ENCODE data around the gene MLLT11.

DNA sequence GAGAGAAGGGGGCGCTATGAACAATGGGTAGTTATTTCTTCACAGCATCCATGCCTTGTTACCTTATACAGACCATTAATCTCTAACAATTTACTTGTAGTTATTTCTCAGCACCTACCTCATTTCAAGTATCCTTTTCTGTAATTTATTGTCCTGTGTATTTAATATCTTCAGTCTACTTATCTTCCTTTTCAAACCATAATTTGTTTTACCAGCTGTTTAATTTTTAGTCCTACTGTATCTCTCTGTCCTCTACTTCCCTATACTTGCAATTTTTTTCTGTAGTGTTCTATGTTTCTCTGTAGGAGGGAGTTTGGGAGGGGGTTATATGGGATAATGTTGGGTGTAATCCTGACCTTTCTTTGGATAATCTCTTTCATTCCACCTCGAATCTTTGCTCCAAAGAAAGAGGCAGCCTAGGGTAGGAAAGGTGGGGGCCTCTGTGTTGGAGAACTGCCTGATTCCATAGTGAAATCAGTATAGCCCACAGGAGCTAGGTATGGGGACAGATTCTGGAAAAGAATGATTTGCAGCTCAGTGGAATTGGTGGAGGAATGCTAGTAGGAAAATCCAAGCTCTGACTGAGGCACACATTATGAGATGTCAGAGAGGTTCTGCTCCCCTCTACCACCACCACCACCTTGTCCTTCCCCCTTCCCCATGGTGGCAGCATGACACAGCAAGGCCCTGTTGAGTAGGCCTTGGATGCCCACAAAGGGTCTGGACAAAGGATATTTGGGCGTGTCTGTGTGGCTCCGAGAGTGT lies 642 bp downstream of the MLLT11 start:
- TF ChIP-seq, protein P1, sequence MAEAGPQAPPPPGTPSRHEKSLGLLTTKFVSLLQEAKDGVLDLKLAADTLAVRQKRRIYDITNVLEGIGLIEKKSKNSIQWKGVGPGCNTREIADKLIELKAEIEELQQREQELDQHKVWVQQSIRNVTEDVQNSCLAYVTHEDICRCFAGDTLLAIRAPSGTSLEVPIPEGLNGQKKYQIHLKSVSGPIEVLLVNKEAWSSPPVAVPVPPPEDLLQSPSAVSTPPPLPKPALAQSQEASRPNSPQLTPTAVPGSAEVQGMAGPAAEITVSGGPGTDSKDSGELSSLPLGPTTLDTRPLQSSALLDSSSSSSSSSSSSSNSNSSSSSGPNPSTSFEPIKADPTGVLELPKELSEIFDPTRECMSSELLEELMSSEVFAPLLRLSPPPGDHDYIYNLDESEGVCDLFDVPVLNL (CRISPR knock-in tag; IDR thresholded peaks at IDR 0.05; ENCODE audit: borderline replicate concordance, low read depth) = no peak
- TF ChIP-seq, protein P2, sequence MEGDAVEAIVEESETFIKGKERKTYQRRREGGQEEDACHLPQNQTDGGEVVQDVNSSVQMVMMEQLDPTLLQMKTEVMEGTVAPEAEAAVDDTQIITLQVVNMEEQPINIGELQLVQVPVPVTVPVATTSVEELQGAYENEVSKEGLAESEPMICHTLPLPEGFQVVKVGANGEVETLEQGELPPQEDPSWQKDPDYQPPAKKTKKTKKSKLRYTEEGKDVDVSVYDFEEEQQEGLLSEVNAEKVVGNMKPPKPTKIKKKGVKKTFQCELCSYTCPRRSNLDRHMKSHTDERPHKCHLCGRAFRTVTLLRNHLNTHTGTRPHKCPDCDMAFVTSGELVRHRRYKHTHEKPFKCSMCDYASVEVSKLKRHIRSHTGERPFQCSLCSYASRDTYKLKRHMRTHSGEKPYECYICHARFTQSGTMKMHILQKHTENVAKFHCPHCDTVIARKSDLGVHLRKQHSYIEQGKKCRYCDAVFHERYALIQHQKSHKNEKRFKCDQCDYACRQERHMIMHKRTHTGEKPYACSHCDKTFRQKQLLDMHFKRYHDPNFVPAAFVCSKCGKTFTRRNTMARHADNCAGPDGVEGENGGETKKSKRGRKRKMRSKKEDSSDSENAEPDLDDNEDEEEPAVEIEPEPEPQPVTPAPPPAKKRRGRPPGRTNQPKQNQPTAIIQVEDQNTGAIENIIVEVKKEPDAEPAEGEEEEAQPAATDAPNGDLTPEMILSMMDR (IDR thresholded peaks at IDR 0.05) = no peak
- TF ChIP-seq, protein P3, sequence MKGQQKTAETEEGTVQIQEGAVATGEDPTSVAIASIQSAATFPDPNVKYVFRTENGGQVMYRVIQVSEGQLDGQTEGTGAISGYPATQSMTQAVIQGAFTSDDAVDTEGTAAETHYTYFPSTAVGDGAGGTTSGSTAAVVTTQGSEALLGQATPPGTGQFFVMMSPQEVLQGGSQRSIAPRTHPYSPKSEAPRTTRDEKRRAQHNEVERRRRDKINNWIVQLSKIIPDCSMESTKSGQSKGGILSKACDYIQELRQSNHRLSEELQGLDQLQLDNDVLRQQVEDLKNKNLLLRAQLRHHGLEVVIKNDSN (CRISPR knock-in tag; IDR thresholded peaks at IDR 0.05) = no peak
- no peak for TF ChIP-seq ZNF121 (CRISPR knock-in tag; IDR thresholded peaks at IDR 0.05)
- TF ChIP-seq, protein P4, sequence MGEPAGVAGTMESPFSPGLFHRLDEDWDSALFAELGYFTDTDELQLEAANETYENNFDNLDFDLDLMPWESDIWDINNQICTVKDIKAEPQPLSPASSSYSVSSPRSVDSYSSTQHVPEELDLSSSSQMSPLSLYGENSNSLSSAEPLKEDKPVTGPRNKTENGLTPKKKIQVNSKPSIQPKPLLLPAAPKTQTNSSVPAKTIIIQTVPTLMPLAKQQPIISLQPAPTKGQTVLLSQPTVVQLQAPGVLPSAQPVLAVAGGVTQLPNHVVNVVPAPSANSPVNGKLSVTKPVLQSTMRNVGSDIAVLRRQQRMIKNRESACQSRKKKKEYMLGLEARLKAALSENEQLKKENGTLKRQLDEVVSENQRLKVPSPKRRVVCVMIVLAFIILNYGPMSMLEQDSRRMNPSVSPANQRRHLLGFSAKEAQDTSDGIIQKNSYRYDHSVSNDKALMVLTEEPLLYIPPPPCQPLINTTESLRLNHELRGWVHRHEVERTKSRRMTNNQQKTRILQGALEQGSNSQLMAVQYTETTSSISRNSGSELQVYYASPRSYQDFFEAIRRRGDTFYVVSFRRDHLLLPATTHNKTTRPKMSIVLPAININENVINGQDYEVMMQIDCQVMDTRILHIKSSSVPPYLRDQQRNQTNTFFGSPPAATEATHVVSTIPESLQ (CRISPR knock-in tag; IDR thresholded peaks at IDR 0.05) = no peak
- TF ChIP-seq JUN (CRISPR knock-in tag; IDR thresholded peaks at IDR 0.05) = no peak
- TF ChIP-seq NR2C2 (CRISPR knock-in tag; IDR thresholded peaks at IDR 0.05) = no peak
- TF ChIP-seq, protein P5, sequence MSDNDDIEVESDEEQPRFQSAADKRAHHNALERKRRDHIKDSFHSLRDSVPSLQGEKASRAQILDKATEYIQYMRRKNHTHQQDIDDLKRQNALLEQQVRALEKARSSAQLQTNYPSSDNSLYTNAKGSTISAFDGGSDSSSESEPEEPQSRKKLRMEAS (CRISPR knock-in tag; IDR thresholded peaks at IDR 0.05) = no peak
- no peak for TF ChIP-seq TEAD1 (CRISPR knock-in tag; IDR thresholded peaks at IDR 0.05)
- TF ChIP-seq, protein P6, sequence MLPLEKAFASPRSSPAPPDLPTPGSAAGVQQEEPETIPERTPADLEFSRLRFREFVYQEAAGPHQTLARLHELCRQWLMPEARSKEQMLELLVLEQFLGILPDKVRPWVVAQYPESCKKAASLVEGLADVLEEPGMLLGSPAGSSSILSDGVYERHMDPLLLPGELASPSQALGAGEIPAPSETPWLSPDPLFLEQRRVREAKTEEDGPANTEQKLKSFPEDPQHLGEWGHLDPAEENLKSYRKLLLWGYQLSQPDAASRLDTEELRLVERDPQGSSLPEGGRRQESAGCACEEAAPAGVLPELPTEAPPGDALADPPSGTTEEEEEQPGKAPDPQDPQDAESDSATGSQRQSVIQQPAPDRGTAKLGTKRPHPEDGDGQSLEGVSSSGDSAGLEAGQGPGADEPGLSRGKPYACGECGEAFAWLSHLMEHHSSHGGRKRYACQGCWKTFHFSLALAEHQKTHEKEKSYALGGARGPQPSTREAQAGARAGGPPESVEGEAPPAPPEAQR (CRISPR knock-in tag; IDR thresholded peaks at IDR 0.05) = no peak

All from WTC11 (cell line).